RWPE1 (cell line): ENCODE results near the gene NCOA7.
A peak's percentile ranks its signal among the peaks of the same experiment; 100 is the strongest.

Source experiments
- CTCF ChIA-PET: fragments of 350-600 bp; sonication (Branson Sonifier 250); formaldehyde crosslinking; extraction: SDS; loops from one replicate; lab custom pipeline; 2021; lab: Yijun Ruan, JAX
- POLR2A ChIA-PET: fragments of 400-600 bp; formaldehyde crosslinking; extraction: SDS; loops from one replicate; lab custom pipeline; 2020; ENCODE audit warnings: antibody characterized with exemption; ENCODE audit not compliant: low non-redundant PET; lab: Yijun Ruan, JAX
- DNase-seq: peaks from one replicate; pipeline ENCODE4 v3.0.0; 2012; ENCODE audit warnings: low spot score
- H3K27ac ChIP-seq: fragments of 450-650 bp; 2 replicates; pipeline ENCODE4 v1.5.1; 2017
- TF ChIP-seq, protein P1 (sequence below): fragments of 450-650 bp; conservative IDR thresholded peaks from 2 replicates; pipeline ENCODE4 v1.5.1; 2017; ENCODE audit warnings: low read depth, mild to moderate bottlenecking

The NCOA7 gene

DNA sequence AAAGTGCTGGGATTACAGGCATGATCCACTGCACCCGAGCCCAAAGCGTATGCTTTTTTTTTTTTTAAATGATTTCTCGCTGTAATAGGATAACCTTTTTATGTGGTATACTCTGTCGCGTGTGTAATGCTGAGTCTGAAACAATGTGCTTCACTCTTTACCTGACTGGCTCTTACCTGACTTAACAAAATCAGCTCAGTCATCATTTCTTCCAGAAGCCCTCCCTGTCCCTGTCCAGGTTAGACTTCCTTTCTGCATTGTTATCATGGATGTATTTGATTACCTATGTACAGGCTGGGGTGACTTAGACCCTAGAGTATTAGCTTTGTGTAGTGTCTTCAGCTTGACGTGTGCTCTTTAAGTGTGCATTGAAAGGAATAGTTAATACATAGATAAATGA, 67.1 kb downstream of the NCOA7 start:
- DNase-seq: no peak
- POLR2A ChIA-PET: no interaction called here
- CTCF ChIA-PET: interaction anchor here (0.6 to 1.8 kb wide), 7 partner anchors 49 to 546 kb away, joined by 3 to 12 read pairs (median 4); partner anchors contain the start of gene HINT3
- TF ChIP-seq, protein P1, sequence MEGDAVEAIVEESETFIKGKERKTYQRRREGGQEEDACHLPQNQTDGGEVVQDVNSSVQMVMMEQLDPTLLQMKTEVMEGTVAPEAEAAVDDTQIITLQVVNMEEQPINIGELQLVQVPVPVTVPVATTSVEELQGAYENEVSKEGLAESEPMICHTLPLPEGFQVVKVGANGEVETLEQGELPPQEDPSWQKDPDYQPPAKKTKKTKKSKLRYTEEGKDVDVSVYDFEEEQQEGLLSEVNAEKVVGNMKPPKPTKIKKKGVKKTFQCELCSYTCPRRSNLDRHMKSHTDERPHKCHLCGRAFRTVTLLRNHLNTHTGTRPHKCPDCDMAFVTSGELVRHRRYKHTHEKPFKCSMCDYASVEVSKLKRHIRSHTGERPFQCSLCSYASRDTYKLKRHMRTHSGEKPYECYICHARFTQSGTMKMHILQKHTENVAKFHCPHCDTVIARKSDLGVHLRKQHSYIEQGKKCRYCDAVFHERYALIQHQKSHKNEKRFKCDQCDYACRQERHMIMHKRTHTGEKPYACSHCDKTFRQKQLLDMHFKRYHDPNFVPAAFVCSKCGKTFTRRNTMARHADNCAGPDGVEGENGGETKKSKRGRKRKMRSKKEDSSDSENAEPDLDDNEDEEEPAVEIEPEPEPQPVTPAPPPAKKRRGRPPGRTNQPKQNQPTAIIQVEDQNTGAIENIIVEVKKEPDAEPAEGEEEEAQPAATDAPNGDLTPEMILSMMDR: no peak
- no peak overlapping the region for H3K27ac ChIP-seq

DNA sequence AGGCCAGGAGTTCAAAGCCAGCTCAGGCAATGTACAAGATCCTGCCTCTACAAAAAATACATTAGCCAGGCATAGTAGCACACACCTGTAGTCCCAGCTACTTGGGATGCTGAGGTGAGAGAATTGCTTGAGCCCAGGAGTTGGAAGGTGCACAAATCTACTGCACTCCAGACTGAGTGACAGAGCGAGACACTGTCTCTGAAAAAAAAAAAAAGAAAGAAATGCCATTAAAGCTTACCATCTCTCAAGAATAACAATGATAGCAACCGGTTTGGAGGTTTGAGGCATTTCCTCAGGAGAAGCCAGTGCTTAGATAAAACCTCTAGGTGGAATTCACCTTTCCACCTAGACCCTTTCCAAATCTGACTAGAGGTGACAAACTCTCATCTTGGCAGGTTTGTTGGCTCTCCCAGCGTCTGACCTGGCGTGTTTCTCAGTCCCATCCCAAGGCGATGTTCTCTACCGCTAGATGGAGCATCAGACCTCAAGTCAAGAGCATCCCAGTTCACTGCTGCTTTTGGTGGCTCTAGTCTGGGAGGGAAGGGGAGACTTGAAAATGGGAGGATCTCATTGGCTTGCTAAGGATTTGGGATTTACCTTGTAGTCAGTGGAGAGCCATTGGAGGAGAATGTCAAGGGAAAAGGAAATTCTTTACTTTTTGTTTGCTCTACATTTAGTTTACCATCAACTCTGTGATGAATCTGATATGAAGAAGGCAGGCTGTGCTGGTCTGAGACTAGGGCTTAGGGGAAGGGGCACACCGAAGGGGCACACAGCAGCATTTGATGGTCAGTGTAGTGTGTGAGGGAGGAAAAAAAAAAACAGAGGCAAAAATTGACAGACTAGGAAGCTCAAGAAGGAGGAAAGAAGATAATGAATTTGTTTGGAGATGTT, 67.9 kb downstream of the NCOA7 start:
- TF ChIP-seq, protein P1: peak; percentile 87
- CTCF ChIA-PET: interaction anchor here (0.6 to 1.8 kb wide), 13 partner anchors 9 to 547 kb away, joined by 3 to 12 read pairs (median 4); partner anchors contain the start of gene HINT3
- H3K27ac ChIP-seq: no peak overlapping the region
- peak; percentile 84 for DNase-seq
- POLR2A ChIA-PET: no interaction called here

DNA sequence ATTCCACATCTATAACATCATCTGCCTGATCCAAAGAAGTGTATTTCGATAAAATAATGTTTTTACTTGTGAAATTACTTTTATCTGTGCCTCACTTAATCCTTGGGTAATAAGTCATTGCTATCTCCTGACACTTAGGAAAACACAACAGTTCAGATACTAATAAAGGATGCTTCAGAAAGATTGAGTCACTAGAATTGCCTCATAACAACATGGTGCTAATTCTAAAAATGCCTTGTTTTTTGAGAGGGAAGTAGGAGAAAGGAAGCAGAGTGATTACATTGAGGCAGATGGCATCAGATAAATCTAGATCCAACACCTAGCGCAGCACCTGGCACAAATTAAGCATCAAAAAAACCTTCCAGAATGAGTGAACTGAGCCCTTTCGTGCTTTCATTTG, 69.0 kb downstream of the NCOA7 start:
- H3K27ac ChIP-seq: no peak overlapping the region
- ChIA-PET POLR2A (no interaction called here), CTCF (interaction anchor here (0.6 to 0.8 kb wide), 7 partner anchors 8 to 161 kb away, joined by 3 to 6 read pairs (median 4); no protein-coding TSS in a partner anchor)
- DNase-seq: no peak
- TF ChIP-seq, protein P1: no peak

DNA sequence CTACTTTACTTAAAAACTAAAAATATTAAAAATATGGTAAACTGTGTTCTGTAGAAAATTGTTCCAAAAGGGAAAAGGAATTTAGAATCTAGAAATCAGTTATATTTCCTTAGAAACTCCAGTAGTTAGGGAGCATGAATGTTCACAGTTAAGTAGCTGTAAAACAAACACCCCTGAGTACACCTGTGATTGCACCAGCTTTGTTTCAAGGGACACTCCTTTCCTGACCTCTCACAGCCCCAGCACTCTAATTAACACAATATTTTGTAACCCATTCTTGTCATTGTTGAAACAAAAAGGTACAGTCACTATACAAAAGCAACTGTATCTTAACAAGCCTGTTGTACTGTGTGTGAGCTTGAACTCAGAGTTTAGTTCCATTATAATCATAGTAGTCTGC, 72.3 kb downstream of the NCOA7 start:
- CTCF ChIA-PET: interaction anchor here (1.0 kb wide), 1 partner anchor 93 kb away, joined by 3 read pairs; no protein-coding TSS in a partner anchor
- POLR2A ChIA-PET: no interaction called here
- DNase-seq: no peak
- TF ChIP-seq, protein P1: no peak
- H3K27ac ChIP-seq: no peak overlapping the region

DNA sequence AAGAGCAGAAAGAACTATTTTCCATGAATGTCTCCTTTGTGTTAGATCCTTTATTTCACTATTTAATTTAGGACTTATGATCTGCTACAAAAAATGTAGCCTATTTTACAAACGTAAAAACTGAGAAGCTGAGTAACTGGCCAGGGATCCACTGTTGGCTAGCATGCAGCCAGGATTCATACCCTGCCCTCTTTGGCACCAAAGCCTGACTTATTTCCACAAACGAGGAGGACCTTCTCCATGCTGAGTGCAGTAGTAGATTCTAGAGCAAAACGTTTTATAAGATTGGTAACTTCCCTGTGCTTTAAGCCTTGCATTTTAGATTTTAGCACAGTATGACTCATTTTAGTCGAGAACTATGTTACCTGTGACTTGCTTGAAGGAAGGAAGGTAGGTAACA, 74.3 kb downstream of the NCOA7 start:
- TF ChIP-seq, protein P1: no peak
- CTCF ChIA-PET: interaction anchor here (1.0 kb wide), 1 partner anchor 91 kb away, joined by 3 read pairs; no protein-coding TSS in a partner anchor
- H3K27ac ChIP-seq: no peak overlapping the region
- no peak for DNase-seq
- POLR2A ChIA-PET: no interaction called here

DNA sequence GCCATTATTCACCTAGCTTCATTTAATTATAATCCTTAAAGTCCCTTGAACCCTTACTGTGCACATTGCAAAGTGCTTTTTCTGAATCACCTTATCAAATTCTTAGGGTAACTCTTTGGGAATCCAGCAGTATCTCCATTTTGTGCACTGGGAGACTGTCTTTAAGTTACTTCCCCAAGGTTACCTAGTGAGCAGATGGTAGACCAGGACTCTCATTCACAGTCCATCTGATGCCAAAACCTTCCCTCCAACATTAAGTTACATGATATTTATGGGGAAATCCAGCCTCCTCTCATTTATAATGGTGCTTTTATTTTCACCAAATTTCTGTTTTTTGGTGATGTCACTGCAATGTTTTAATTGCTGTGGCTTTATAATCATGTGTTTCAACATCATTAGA, 75.7 kb downstream of the NCOA7 start:
- ChIA-PET CTCF (no interaction called here), POLR2A (no interaction called here)
- TF ChIP-seq, protein P1: no peak
- DNase-seq: no peak
- no peak overlapping the region for H3K27ac ChIP-seq
